GM23338 (cell line): ENCODE measurements around the gene ACAD8. TPM values are rescaled to one million over a fixed set of nuclear protein-coding genes. Genes with fewer than 3 reads are reported as not detected.

Experiments
- ATAC-seq: fragments of 200-7000 bp; cut with Tn5 transposase; 3 replicates; pipeline ENCODE4 v1.9.1; 2020
- DNase-seq: peaks from one replicate; pipeline ENCODE4 v3.0.0-alpha.2; 2015; ENCODE audit warnings: low spot score
- H2AFZ ChIP-seq: fragments of 200-600 bp; sonication (generic); 2 replicates; pipeline ENCODE4 v1.8.0; 2016; ENCODE audit warnings: antibody characterized with exemption, mild to moderate bottlenecking, moderate library complexity
- H3F3A ChIP-seq: fragments of 200-600 bp; sonication (generic); replicated peaks from 2 replicates; pipeline ENCODE4 v1.8.0; 2017; ENCODE audit warnings: antibody characterized with exemption, mixed run types, low read depth
- H3K27ac ChIP-seq: fragments of 200-600 bp; sonication (generic); 2 replicates; pipeline ENCODE4 v1.6.1; 2016; ENCODE audit warnings: low read depth
- H3K27me3 ChIP-seq: fragments of 200-600 bp; sonication (generic); 2 replicates; pipeline ENCODE4 v1.8.0; 2016; ENCODE audit warnings: mild to moderate bottlenecking, mixed run types, moderate library complexity; ENCODE audit not compliant: insufficient read depth
- H3K36me3 ChIP-seq: fragments of 200-600 bp; sonication (generic); 2 replicates; pipeline ENCODE4 v1.8.0; 2016; ENCODE audit warnings: mild to moderate bottlenecking; ENCODE audit not compliant: insufficient read depth
- H3K4me1 ChIP-seq: fragments of 200-600 bp; sonication (generic); 2 replicates; pipeline ENCODE4 v1.8.0; 2016; ENCODE audit warnings: mild to moderate bottlenecking, moderate library complexity; ENCODE audit not compliant: insufficient read depth
- H3K4me2 ChIP-seq: fragments of 200-600 bp; sonication (generic); 2 replicates; pipeline ENCODE4 v1.7.1; 2017; ENCODE audit warnings: mixed run types
- H3K4me3 ChIP-seq: fragments of 200-600 bp; sonication (generic); 2 replicates; pipeline ENCODE4 v1.6.1; 2016; ENCODE audit warnings: mixed run types
- H3K79me2 ChIP-seq: fragments of 200-600 bp; sonication (generic); replicated peaks from 2 replicates; pipeline ENCODE4 v1.8.0; 2017; ENCODE audit warnings: mild to moderate bottlenecking; ENCODE audit not compliant: insufficient read depth
- H3K9me2 ChIP-seq: fragments of 200-600 bp; sonication (generic); 2 replicates; pipeline ENCODE4 v1.8.0; 2017; ENCODE audit not compliant: insufficient read depth
- H4K20me1 ChIP-seq: fragments of 200-600 bp; sonication (generic); replicated peaks from 2 replicates; pipeline ENCODE4 v1.8.0; 2017; ENCODE audit warnings: mild to moderate bottlenecking; ENCODE audit not compliant: insufficient read depth
- H3K27ac Mint-ChIP-seq: 2 replicates; pipeline ENCODE4 v1.8.0; 2020; ENCODE audit warnings: inconsistent platforms, mild to moderate bottlenecking, moderate library complexity, mixed read lengths
- H3K27me3 Mint-ChIP-seq: 3 replicates; pipeline ENCODE4 v1.8.0; 2022; ENCODE audit warnings: low read depth, mild to moderate bottlenecking, moderate library complexity, mixed read lengths, inconsistent platforms; ENCODE audit not compliant: insufficient read depth, poor library complexity
- H3K36me3 Mint-ChIP-seq: 3 replicates; pipeline ENCODE4 v1.8.0; 2021; ENCODE audit warnings: low read depth, mild to moderate bottlenecking, inconsistent platforms, moderate library complexity, mixed read lengths
- H3K4me1 Mint-ChIP-seq: 3 replicates; pipeline ENCODE4 v1.8.0; 2020; ENCODE audit warnings: mild to moderate bottlenecking, inconsistent platforms, mixed read lengths
- H3K4me3 Mint-ChIP-seq: 3 replicates; pipeline ENCODE4 v1.8.0; 2021; ENCODE audit warnings: moderate library complexity, mild to moderate bottlenecking, inconsistent platforms, mixed read lengths
- H3K9me3 Mint-ChIP-seq: 3 replicates; pipeline ENCODE4 v1.8.0; 2020; ENCODE audit warnings: moderate library complexity, mild to moderate bottlenecking, inconsistent platforms, mixed read lengths
- CREB1 ChIP-seq: fragments of 250-450 bp; sonication (Bioruptor Pico); IDR thresholded peaks from 2 replicates; pipeline ENCODE4 v1.5.0; 2020; ENCODE audit warnings: low read depth, mild to moderate bottlenecking, moderate library complexity
- CTCF ChIP-seq, 2 experiments: fragments of 200-600 bp in 1 of 2; sonication (generic) in 1 of 2; conservative IDR thresholded peaks; 2 replicates each; pipeline versions ENCODE4 v1.5.1 to v1.6.1; 2016 to 2017; ENCODE audit warnings: antibody characterized with exemption in 2 of 2, low read depth in 2 of 2, mild to moderate bottlenecking in 2 of 2, moderate library complexity in 1 of 2
- ETS1 ChIP-seq: IDR thresholded peaks from 2 replicates; pipeline ENCODE4 v1.6.1; 2016; ENCODE audit warnings: antibody characterized with exemption
- EZH2 ChIP-seq: fragments of 200-600 bp; sonication (generic); IDR thresholded peaks from one replicate; pipeline ENCODE4 v1.8.0; 2017; ENCODE audit warnings: antibody characterized with exemption, mild to moderate bottlenecking, low read depth; ENCODE audit not compliant: unreplicated experiment
- EZH2phosphoT487 ChIP-seq: fragments of 200-600 bp; sonication (generic); IDR thresholded peaks from one replicate; pipeline ENCODE4 v1.8.1; 2018; ENCODE audit warnings: antibody characterized with exemption; ENCODE audit not compliant: unreplicated experiment
- JUNB ChIP-seq: IDR thresholded peaks from one replicate; pipeline ENCODE4 v1.6.1; 2016; ENCODE audit warnings: antibody characterized with exemption; ENCODE audit not compliant: unreplicated experiment
- NANOG ChIP-seq: IDR thresholded peaks from 2 replicates; pipeline ENCODE4 v1.6.1; 2016; ENCODE audit warnings: antibody characterized with exemption, borderline replicate concordance
- POLR2AphosphoS5 ChIP-seq: IDR thresholded peaks from 2 replicates; pipeline ENCODE4 v1.6.1; 2016; ENCODE audit warnings: antibody characterized with exemption, low read depth
- STAT1 ChIP-seq: IDR thresholded peaks from one replicate; pipeline ENCODE4 v1.6.1; 2016; ENCODE audit warnings: antibody characterized with exemption; ENCODE audit not compliant: unreplicated experiment
- ZNF114 ChIP-seq: fragments of 250-450 bp; sonication (Bioruptor Pico); IDR thresholded peaks from 2 replicates; pipeline ENCODE4 v1.5.0; 2020; ENCODE audit warnings: mild to moderate bottlenecking, moderate library complexity
- ZNF331 ChIP-seq: fragments of 250-450 bp; sonication (Bioruptor Pico); IDR thresholded peaks from 2 replicates; pipeline ENCODE4 v1.5.0; 2020; ENCODE audit warnings: low read depth, mild to moderate bottlenecking, moderate library complexity
- ZNF462 ChIP-seq: fragments of 250-450 bp; sonication (Bioruptor Pico); IDR thresholded peaks from 2 replicates; pipeline ENCODE4 v1.5.0; 2020; ENCODE audit warnings: mild to moderate bottlenecking, moderate library complexity
- polyA plus RNA-seq: library from polyadenylated mRNA; unstranded; fragments of >200 nt; fragmentation: Nextera tagmentation; extraction: Ambion mirVana; gene quantifications from 2 replicates; pipeline ENCODE4 v1.2.1, GENCODE V29; 2016
- total RNA-seq: library from RNA; depleted of rRNA; stranded (reverse); fragments of >200 nt; shearing (Covaris generic); gene quantifications from 2 replicates; pipeline ENCODE4 v1.2.3, GENCODE V29; 2014
- TF ChIP-seq, protein P1 (sequence below): IDR thresholded peaks from one replicate; pipeline ENCODE4 v1.6.1; 2018; ENCODE audit warnings: antibody characterized with exemption; ENCODE audit not compliant: unreplicated experiment

ACAD8 gene
- total and polyA plus RNA-seq, 2 experiments from 2014 or later: 43.2 to 65.4 TPM

- no peaks in the 10 kb centered on the region for H3K79me2 ChIP-seq
- H3K4me2 ChIP-seq: no peak overlapping the region
- TF ChIP-seq NANOG: no peak
- TF ChIP-seq CREB1 (CRISPR knock-in tag): no peak
- no peak for TF ChIP-seq JUNB
- no peak for TF ChIP-seq EZH2
- TF ChIP-seq ZNF331 (CRISPR knock-in tag): no peak
- no peak for TF ChIP-seq CTCF (conservative IDR thresholded peaks at IDR 0.05; ENCODE audit: low read depth in 2 of 2)
- TF ChIP-seq, protein P1, sequence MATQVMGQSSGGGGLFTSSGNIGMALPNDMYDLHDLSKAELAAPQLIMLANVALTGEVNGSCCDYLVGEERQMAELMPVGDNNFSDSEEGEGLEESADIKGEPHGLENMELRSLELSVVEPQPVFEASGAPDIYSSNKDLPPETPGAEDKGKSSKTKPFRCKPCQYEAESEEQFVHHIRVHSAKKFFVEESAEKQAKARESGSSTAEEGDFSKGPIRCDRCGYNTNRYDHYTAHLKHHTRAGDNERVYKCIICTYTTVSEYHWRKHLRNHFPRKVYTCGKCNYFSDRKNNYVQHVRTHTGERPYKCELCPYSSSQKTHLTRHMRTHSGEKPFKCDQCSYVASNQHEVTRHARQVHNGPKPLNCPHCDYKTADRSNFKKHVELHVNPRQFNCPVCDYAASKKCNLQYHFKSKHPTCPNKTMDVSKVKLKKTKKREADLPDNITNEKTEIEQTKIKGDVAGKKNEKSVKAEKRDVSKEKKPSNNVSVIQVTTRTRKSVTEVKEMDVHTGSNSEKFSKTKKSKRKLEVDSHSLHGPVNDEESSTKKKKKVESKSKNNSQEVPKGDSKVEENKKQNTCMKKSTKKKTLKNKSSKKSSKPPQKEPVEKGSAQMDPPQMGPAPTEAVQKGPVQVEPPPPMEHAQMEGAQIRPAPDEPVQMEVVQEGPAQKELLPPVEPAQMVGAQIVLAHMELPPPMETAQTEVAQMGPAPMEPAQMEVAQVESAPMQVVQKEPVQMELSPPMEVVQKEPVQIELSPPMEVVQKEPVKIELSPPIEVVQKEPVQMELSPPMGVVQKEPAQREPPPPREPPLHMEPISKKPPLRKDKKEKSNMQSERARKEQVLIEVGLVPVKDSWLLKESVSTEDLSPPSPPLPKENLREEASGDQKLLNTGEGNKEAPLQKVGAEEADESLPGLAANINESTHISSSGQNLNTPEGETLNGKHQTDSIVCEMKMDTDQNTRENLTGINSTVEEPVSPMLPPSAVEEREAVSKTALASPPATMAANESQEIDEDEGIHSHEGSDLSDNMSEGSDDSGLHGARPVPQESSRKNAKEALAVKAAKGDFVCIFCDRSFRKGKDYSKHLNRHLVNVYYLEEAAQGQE: no peak
- TF ChIP-seq POLR2AphosphoS5: no peak
- no peak for TF ChIP-seq ZNF114 (CRISPR knock-in tag)
- no peak for TF ChIP-seq ETS1
- no peak for TF ChIP-seq ZNF462 (CRISPR knock-in tag)
- no peak for TF ChIP-seq EZH2phosphoT487
- no peak for TF ChIP-seq STAT1
- no peak overlapping the region for H3K4me3 ChIP-seq
- 0 out of 2 replicates have a peak, but pooled peaks cover 3% of the 10 kb centered on the region for H3K36me3 ChIP-seq
- H3F3A ChIP-seq: no peaks in the 10 kb centered on the region
- H2AFZ ChIP-seq: no peak overlapping the region
- no peaks in the 10 kb centered on the region for H3K27me3 Mint-ChIP-seq
- H3K4me1 Mint-ChIP-seq: peaks cover 9% of the 10 kb centered on the region; the same call in 2 of the 3 replicates
- no peaks in the 10 kb centered on the region for H3K4me1 ChIP-seq
- DNase-seq: no peak
- no peaks in the 10 kb centered on the region for H3K27me3 ChIP-seq
- H3K4me3 Mint-ChIP-seq: no peak overlapping the region
- no peak for ATAC-seq
- peaks cover 12% of the 10 kb centered on the region for H3K36me3 Mint-ChIP-seq
- H3K27ac Mint-ChIP-seq: no peak overlapping the region
- no peak overlapping the region for H3K27ac ChIP-seq
- H3K9me2 ChIP-seq: no peaks in the 10 kb centered on the region
- H3K9me3 Mint-ChIP-seq: no peaks in the 10 kb centered on the region
- no peaks in the 10 kb centered on the region for H4K20me1 ChIP-seq
Measured at GRCh38 chr11:134240592-134240991, 12.8 kb upstream of the ACAD8 start.
